Measurements from ENCODE around the gene DAPK3. TPM values are rescaled to one million over a fixed set of nuclear protein-coding genes. Genes with fewer than 3 reads are reported as not detected.

The DAPK3 gene
- total RNA-seq, 1 experiment from 2014 or later = 121 TPM

GRCh38 chr19:3978145-3978544 is 7.2 kb upstream of the DAPK3 start:
- Histone ChIP-seq H3K23me2 (ENCODE audit: insufficient read length, low read depth, low read length, poor library complexity, severe bottlenecking) (no peaks in the 10 kb centered on the region), H2BK12ac (ENCODE audit: insufficient read length, low read depth, low read length) (no peak overlapping the region), H2BK5ac (ENCODE audit: insufficient read length, low read length) (no peak overlapping the region), H2AFZ (ENCODE audit: low read length) (no peak overlapping the region), H2BK15ac (ENCODE audit: low read depth, low read length) (no peak overlapping the region), H3K9me3 (ENCODE audit: control insufficient read depth, low read depth, low read length) (no peaks in the 10 kb centered on the region), H4K91ac (ENCODE audit: insufficient read length, low read depth, low read length) (no peak overlapping the region), H3K79me1 (ENCODE audit: insufficient read depth, low read depth, low read length, poor library complexity, severe bottlenecking) (peaks cover 7% of the 10 kb centered on the region), H3K4me2 (ENCODE audit: insufficient read depth, insufficient read length, low read length) (no peak overlapping the region), H3K4ac (ENCODE audit: low read depth, low read length) (no peak overlapping the region), H3K56ac (ENCODE audit: insufficient read length, low read depth, low read length) (no peak overlapping the region), H2BK120ac (ENCODE audit: low read depth, low read length, poor library complexity, severe bottlenecking) (no peak overlapping the region), H3K27me3 (ENCODE audit: insufficient read depth, low read length) (no peaks in the 10 kb centered on the region), H3K27ac (ENCODE audit: insufficient read length, low read depth, low read length) (no peak overlapping the region), H4K8ac (replicated peaks; ENCODE audit: insufficient read length, low read depth, low read length) (no peak overlapping the region), H3T11ph (ENCODE audit: low read length) (no peak overlapping the region), H3K18ac (ENCODE audit: insufficient read length, low read depth, low read length) (no peak overlapping the region), H3K79me2 (ENCODE audit: insufficient read depth, low read length) (peaks cover 8% of the 10 kb centered on the region; the same call in 1 of the 2 replicates), H3K9ac (ENCODE audit: extremely low read depth, insufficient read length, low read length) (no peak overlapping the region), H3K23ac (ENCODE audit: insufficient read length, low read depth, low read length) (no peak overlapping the region), H2AK5ac (ENCODE audit: insufficient read length, low read length) (no peak overlapping the region), H2BK20ac (ENCODE audit: low read depth, low read length, poor library complexity, severe bottlenecking) (no peak overlapping the region), H3K4me1 (ENCODE audit: insufficient read depth, low read length) (no peaks in the 10 kb centered on the region), H4K5ac (ENCODE audit: insufficient read length, low read depth, low read length) (no peak overlapping the region), H4K20me1 (ENCODE audit: control insufficient read depth, insufficient read depth, insufficient read length) (no peaks in the 10 kb centered on the region), H3K14ac (ENCODE audit: insufficient read depth, low read length) (no peak overlapping the region)
- no CpG with 5 or more reads among the region's 19 CpGs for WGBS (ENCODE audit: extremely low coverage, insufficient read length, low lambda C conversion rate)
- Mint-ChIP-seq H3K27me3 (ENCODE audit: low read depth) (peaks cover 3% of the 10 kb centered on the region), H3K9me3 (no peaks in the 10 kb centered on the region; a peak in 1 of 5 replicates), H3K4me1 (peaks cover 11% of the 10 kb centered on the region in 2 experiments), H3K27ac (peak overlapping the region; percentile 47 to 87 (median 69); a peak in 6 of 7 replicates), H3K4me3 (peak overlapping the region in 1 of 2 experiments; percentile 3; a peak in 1 of 5 replicates), H3K36me3 (ENCODE audit: insufficient read depth in 1 of 3, low read depth in 3 of 3) (peaks cover 65 to 81% (median 74%) of the 10 kb centered on the region in 3 experiments)
- no peak for TF ChIP-seq CTCF (conservative IDR thresholded peaks at IDR 0.05)
- no peak for DNase-seq
